Vagina (tissue), 2 donors: ENCODE data around the gene ABLIM1.

Experiments used
- POLR2A ChIP-seq, 2 donors: fragments of 450-650 bp; IDR thresholded peaks; one replicate each; pipeline ENCODE4 v1.6.1; 2017; ENCODE audit warnings: antibody characterized with exemption in 2 of 2, mild to moderate bottlenecking in 2 of 2, moderate library complexity in 2 of 2
- POLR2AphosphoS5 ChIP-seq, 2 donors: sonication (generic); formaldehyde crosslinking; IDR thresholded peaks; one replicate each; pipeline ENCODE4 v1.9.0; 2017; ENCODE audit warnings: antibody characterized with exemption in 2 of 2, mild to moderate bottlenecking in 2 of 2, low read depth in 1 of 2; ENCODE audit not compliant: insufficient read depth in 1 of 2
- TF ChIP-seq, protein P1 (sequence below), 3 experiments: fragments of 450-650 bp in 2 of 3; fragments of 200-600 bp in 1 of 3; sonication (generic) in 1 of 3; IDR thresholded peaks; one replicate each; pipeline ENCODE4 v1.5.1; 2017 to 2019; ENCODE audit warnings: antibody characterized with exemption in 3 of 3, mild to moderate bottlenecking in 2 of 3, moderate library complexity in 2 of 3

DNA sequence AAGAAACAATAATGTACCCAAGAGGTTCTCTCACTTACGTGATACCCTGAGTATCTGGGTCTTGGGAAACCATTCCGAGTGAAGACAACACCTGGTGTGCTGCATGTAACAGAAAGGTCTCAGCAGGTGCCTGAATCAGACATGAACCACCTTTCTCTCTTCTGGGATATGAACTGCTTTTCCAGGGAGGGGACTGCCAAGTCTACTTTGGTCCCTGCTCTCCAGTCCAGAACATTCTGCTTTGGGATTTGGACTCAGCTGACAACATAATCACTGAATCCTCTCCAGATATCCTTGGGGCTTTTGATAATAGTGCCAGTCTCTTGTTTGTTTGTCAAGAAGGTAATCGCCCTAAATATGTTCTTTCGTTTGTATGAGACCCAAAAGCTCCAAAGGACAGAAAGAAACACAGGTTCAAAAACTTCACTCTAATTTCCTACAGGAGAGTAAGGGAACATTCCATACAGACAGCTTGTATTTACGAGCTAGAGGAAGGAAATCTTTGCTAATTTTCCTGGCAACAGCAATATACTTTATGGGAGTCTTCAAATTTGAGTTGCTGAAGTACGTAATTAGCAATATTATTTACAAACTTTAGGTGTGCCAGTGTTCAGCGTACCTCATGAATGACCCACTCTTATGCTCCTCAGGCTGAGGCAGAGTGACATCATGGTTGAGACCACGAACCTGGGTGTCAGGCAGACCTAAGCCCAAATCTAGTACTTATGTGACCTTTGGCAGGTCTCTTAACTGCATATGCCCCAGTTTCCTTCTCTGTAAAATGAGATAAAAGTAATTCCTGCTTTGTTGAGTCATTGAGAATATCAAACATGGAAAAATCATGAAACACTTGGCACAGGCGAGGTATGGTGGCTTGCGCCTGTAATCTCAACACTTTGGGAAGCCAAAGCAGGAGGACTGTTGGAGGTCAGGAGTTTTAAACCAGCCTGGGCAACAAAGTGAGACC is 5.4 kb downstream of the ABLIM1 start:
- TF ChIP-seq, protein P1, sequence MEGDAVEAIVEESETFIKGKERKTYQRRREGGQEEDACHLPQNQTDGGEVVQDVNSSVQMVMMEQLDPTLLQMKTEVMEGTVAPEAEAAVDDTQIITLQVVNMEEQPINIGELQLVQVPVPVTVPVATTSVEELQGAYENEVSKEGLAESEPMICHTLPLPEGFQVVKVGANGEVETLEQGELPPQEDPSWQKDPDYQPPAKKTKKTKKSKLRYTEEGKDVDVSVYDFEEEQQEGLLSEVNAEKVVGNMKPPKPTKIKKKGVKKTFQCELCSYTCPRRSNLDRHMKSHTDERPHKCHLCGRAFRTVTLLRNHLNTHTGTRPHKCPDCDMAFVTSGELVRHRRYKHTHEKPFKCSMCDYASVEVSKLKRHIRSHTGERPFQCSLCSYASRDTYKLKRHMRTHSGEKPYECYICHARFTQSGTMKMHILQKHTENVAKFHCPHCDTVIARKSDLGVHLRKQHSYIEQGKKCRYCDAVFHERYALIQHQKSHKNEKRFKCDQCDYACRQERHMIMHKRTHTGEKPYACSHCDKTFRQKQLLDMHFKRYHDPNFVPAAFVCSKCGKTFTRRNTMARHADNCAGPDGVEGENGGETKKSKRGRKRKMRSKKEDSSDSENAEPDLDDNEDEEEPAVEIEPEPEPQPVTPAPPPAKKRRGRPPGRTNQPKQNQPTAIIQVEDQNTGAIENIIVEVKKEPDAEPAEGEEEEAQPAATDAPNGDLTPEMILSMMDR (IDR thresholded peaks at IDR 0.05): no peak
- TF ChIP-seq POLR2A (IDR thresholded peaks at IDR 0.05): no peak
- TF ChIP-seq POLR2AphosphoS5 (IDR thresholded peaks at IDR 0.05; ENCODE audit: insufficient read depth in 1 of 2, low read depth in 1 of 2): no peak
